Muscle layer of duodenum (tissue), 2 donors: ENCODE data around the gene ANKRD44.

ENCODE experiments used
- H3K27ac ChIP-seq: one replicate; pipeline ENCODE4 v1.7.0; 2013; ENCODE audit warnings: mild to moderate bottlenecking, low read length
- H3K27me3 ChIP-seq: one replicate; pipeline ENCODE4 v1.7.0; 2013; ENCODE audit warnings: low read depth, mild to moderate bottlenecking, control low read depth, low read length
- H3K36me3 ChIP-seq, 2 donors: one replicate each; pipeline ENCODE4 v1.7.0; 2013; ENCODE audit warnings: low read length in 2 of 2, control low read depth in 1 of 2, mild to moderate bottlenecking in 1 of 2; ENCODE audit not compliant: insufficient read depth in 2 of 2, control insufficient read depth in 1 of 2
- H3K4me1 ChIP-seq, 2 donors: one replicate each; pipeline ENCODE4 v1.7.0; 2013; ENCODE audit warnings: low read length in 2 of 2, mild to moderate bottlenecking in 2 of 2, control low read depth in 1 of 2, moderate library complexity in 1 of 2; ENCODE audit not compliant: insufficient read depth in 2 of 2, control insufficient read depth in 1 of 2
- H3K4me3 ChIP-seq, 2 donors: one replicate each; pipeline ENCODE4 v1.7.0; 2013; ENCODE audit warnings: low read length in 2 of 2, low read depth in 1 of 2, mild to moderate bottlenecking in 1 of 2
- H3K9me3 ChIP-seq, 2 donors: one replicate each; pipeline ENCODE4 v1.7.0; 2013; ENCODE audit warnings: low read length in 2 of 2, control low read depth in 1 of 2, mild to moderate bottlenecking in 1 of 2; ENCODE audit not compliant: control insufficient read depth in 1 of 2
- donor health status: healthy.

ANKRD44 gene

DNA sequence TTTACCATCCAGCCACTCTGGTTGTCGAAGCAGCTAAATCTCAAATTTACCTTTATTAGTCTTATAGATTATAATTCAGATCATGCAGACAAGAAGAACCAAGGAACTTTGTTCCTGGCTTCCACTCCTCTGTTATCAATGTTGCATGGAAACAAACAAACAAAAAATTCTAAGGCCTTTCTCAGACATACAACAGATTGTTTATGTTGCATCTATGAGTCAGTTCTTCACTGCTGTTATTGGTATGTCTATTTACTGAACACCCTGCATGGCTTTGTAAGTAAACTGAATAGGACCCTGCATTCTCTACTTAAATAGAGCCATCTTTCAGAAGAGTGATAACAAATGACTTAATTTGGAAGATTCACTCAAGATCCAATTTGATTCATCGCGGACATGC, 1.6 kb upstream of the ANKRD44 start:
- Histone ChIP-seq H3K9me3 (no peaks in the 10 kb centered on the region), H3K36me3 (no peaks in the 10 kb centered on the region), H3K4me1 (peaks cover 0 to 19% of the 10 kb centered on the region in 2 donors), H3K27me3 (no peaks in the 10 kb centered on the region), H3K4me3 (no peak overlapping the region), H3K27ac (no peak overlapping the region)

DNA sequence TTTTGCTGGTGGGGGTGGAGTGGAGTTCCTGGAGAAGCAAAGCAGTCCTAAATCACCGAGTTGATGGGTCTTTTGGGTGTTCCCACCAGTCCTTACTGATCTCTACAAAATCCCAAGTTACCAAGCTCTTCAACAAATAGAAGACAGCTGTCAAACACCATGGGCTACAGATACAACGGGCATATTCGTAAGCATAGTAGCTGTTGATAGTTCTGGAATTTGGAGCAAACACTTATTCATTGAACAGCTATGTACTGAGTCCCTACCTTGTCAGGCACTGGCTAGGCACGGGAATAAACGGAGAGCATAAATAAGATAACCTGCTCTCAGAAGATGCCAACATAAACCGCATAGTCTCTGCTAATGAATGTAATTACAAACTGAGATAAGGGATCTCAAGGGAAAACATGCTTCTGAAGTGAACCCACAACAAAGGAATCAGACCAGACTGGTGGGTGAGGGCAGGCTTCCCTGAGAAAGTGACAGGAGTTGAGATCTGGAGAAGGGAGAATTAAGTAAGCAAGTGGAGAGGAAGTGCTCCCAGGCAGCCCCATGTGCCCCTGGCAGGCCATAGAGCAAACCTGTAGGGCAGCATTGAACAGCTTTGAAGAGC, 947 bp upstream of the ANKRD44 start:
- Histone ChIP-seq H3K27me3 (no peaks in the 10 kb centered on the region), H3K4me3 (peak overlapping the region; percentile 34 to 63), H3K9me3 (no peaks in the 10 kb centered on the region), H3K27ac (no peak overlapping the region), H3K4me1 (peaks cover 4 to 21% of the 10 kb centered on the region in 2 donors), H3K36me3 (no peaks in the 10 kb centered on the region)

DNA sequence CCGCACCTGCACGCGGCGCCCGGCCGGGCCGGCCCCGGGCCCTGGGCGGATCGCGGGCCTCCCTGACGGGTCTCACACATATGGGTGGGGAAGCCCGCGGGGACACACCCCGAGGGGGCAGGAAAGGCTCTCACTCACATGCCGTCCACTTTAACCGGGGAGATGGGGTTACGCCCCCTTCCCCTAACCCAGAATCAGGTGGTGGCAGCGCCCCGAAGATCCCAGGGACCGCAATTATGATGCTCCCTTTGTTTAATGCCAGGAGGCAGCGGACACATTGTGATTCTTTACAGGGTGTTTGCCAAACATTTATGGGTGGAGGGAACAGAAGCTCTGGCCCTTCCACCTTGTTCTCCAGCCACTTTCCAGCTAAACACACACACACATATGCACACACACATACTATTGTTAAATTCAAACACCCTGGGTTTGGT, 424 bp upstream of the ANKRD44 start:
- H3K27me3 ChIP-seq = no peaks in the 10 kb centered on the region
- H3K27ac ChIP-seq = no peak overlapping the region
- peak overlapping the region; percentile 34 to 63 for H3K4me3 ChIP-seq
- H3K36me3 ChIP-seq = no peaks in the 10 kb centered on the region
- H3K4me1 ChIP-seq = peaks cover 6 to 26% of the 10 kb centered on the region in 2 donors
- H3K9me3 ChIP-seq = no peaks in the 10 kb centered on the region

DNA sequence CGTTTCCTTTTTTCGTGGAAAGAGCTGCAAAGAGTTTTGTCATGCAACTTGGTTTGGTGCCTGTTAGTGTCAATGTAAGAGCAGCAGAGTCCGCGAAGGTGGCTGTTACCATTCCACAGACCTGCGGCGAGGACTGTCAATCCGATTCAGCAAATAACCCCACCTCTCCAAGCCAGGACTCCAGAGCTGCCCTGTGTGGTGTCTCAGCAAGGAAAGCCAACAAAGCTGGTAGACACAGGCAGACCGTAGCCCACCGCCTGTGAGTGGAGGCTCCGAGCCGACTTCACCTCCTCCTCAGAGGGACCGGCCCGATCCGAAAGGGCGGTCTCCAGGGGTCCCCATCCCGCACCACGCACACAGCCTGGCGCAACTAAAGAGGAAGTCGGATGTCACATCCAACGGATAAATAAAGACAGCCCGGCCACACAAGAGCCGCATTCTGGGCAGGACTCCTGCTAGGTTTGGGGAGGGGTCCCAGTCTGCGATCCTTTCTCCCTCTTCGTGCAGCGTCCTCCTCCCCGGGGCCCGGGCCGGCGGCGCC, 819 bp downstream of the ANKRD44 start:
- peaks cover 6 to 27% of the 10 kb centered on the region in 2 donors for H3K4me1 ChIP-seq
- no peaks in the 10 kb centered on the region for H3K27me3 ChIP-seq

DNA sequence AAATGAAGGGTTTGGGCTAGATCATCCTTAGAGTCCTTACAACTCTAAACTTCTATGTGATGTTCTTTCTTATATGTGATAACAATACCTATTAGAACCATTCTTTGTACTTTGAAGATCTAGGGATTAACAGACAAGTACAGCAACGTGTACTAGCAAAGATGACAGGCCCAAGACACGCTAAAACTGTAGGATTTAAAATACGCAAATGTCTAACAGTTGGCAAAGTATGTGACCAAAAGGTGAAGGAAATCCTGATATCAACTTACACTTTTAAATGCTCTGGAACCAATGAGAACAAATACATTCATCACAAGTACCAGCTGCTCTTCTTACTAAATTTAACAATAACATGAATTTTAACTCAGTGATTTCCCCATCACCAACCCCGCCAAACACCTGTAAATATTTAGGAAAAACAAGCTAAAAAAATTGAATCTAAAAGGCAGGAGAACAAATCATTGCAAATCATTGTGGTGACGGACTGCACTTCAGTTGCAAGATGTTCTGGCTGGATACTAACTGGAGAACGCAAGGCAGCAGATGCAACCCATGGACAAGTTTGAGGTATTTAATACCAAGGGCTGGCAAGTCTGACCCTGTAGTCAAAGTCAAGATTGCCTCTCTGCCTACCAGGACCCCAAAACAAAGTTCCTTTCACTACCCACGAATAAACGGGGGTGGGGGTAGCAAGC, 1.4 kb downstream of the ANKRD44 start:
- Histone ChIP-seq H3K9me3 (no peaks in the 10 kb centered on the region), H3K27me3 (no peaks in the 10 kb centered on the region), H3K36me3 (no peaks in the 10 kb centered on the region), H3K4me3 (peak overlapping the region; percentile 65 to 76), H3K27ac (peak overlapping the region; percentile 52), H3K4me1 (peaks cover 6 to 27% of the 10 kb centered on the region in 2 donors)

More for the DNA sequence above, 819 bp downstream of the ANKRD44 start:
- Histone ChIP-seq H3K36me3 (no peaks in the 10 kb centered on the region), H3K4me3 (peak overlapping the region; percentile 65 to 76), H3K27ac (peak overlapping the region; percentile 52), H3K9me3 (no peaks in the 10 kb centered on the region)

DNA sequence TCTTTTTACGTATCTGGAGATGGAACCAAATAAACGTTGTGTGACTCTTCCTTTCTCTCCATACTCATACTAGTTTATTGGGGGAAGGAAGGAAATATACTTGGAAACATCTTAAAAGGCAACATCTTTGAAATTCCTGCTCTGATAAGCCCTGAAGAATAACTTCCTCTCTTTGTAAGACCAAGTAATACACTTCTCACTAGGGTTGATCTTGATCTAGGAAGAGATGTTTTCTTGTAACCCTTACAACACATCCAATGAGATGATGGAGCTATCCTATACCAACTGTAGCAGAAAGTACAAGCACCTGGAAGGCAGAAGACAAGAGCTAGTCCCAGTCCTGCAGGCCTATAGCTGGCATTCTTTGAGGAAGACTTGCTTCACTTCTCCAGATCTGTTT, 2.0 kb downstream of the ANKRD44 start:
- H3K9me3 ChIP-seq = no peaks in the 10 kb centered on the region
- no peaks in the 10 kb centered on the region for H3K36me3 ChIP-seq
- peaks cover 6 to 27% of the 10 kb centered on the region in 2 donors for H3K4me1 ChIP-seq
- peak overlapping the region in 1 of 2 donors; percentile 65 for H3K4me3 ChIP-seq
- no peak overlapping the region for H3K27ac ChIP-seq
- no peaks in the 10 kb centered on the region for H3K27me3 ChIP-seq

DNA sequence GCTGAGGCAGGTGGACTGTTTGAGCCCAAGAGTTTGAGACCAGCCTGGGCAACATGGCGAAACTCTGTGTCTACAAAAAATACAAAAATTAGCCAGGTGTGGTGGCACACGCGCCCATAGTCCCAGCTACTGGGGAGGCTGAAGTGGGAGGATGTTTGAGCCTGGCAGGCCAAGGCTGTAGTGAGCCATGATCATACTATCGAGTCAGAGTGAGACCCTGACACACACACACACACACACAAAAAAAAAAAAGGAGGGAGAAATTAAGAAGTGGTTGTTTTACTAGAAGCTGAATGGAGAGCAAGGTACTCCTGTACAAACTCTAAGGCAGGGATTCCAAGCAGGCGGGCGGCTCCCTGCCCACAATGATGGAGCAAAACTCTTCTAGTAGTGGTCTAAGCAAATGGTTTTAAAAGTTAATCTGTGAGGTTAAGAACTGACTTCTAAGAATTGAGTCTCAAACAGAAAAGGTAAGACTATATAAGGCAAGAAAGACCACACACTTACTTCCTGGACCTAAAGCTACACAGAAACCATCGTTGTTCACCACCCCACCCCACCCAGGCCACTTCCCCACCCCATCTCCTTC, 2.6 kb downstream of the ANKRD44 start:
- no peaks in the 10 kb centered on the region for H3K36me3 ChIP-seq
- H3K27ac ChIP-seq = peak overlapping the region; percentile 48

DNA sequence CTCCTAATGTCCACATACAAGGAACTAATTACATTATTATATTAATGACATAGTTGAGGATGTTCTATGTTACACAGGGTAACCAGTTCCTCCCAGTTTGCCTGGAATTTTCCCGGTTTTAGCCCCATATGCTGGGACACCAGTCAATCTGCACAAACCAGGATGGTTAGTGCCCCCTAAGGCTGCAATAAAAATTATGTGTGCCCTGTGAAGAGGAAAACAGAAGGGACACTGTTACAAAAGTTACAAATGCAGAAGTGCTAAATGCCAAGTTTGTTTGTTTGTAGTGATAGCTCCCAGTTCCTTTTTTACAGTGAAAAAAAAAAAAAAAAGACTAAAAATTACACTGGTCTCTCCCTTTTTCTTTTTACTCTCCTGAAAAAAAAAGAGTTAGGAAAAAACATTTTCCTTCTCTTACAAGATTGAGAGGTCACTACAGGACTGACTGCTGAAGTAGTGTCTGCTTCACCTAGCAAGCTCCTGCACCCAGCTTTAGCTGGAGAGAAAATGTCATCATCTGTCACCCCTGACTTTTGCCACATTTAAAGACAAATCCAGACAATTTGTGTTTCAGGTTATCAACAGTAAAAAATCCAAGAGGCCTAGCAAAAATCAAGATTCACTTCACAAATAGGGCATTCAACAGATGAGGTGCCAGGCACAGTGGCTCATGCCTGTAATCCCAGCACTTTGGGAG, 3.2 kb downstream of the ANKRD44 start:
- H3K27ac ChIP-seq = peak overlapping the region; percentile 26
- H3K36me3 ChIP-seq = no peaks in the 10 kb centered on the region
- H3K9me3 ChIP-seq = no peaks in the 10 kb centered on the region
- no peaks in the 10 kb centered on the region for H3K27me3 ChIP-seq
- H3K4me1 ChIP-seq = peaks cover 6 to 27% of the 10 kb centered on the region in 2 donors
- no peak overlapping the region for H3K4me3 ChIP-seq

More for the DNA sequence above, 2.6 kb downstream of the ANKRD44 start:
- Histone ChIP-seq H3K27me3 (no peaks in the 10 kb centered on the region), H3K4me3 (peak overlapping the region in 1 of 2 donors; percentile 65), H3K9me3 (no peaks in the 10 kb centered on the region), H3K4me1 (peaks cover 6 to 27% of the 10 kb centered on the region in 2 donors)

DNA sequence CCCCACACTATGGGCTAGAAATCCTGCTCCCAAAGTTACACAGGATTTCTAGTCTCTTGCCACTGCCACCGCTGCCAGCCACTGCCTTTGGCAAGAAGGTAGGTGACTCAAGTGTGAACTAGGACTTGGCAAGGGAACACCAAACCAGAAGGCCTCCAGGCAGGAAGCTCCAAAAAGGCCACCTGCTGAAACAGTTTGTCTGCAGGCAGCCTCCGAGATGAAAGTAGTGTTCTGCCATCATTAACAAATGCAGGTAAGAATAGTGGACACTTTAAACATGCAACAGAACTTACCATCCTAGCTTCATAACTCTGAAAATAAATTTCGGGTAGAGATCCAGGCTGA, 3.9 kb downstream of the ANKRD44 start:
- Histone ChIP-seq H3K27ac (peak overlapping the region; percentile 26), H3K4me1 (peaks cover 6 to 26% of the 10 kb centered on the region in 2 donors), H3K4me3 (no peak overlapping the region)

DNA sequence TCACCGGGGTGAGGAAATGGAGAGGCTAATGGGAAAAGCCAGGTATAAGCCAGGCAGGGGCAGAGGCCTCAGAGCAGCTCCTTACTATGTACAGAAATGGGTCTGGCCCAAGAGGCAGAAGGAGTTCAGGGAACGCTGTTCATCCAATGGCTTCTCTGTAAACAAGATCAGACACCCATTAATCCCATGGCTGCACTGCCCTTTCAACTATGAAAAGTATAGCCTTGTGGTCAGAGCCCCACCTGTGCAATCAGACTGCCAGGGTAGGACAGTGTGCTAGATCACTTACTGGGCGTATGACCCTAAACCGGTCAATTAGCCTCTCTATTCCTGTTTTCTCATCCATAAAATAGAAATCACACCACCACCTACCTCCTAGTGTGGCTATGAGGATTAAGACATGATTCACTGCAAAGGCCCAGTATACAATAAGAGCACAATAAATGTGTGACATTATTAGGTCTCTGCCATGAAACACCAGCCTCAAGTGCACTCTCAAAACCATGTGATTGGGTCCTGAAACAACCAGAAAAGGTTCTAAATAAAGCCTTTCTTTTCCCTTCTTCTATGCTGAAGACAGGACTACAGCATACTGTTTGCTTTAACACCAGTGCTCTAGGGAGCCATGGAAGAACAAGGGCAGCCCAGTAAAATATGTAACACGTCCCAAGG, 4.4 kb downstream of the ANKRD44 start:
- Histone ChIP-seq H3K4me3 (no peak overlapping the region), H3K4me1 (peaks cover 6 to 21% of the 10 kb centered on the region in 2 donors), H3K27ac (peak overlapping the region; percentile 26), H3K27me3 (no peaks in the 10 kb centered on the region), H3K9me3 (no peaks in the 10 kb centered on the region), H3K36me3 (no peaks in the 10 kb centered on the region)

More for the DNA sequence above, 3.9 kb downstream of the ANKRD44 start:
- Histone ChIP-seq H3K36me3 (no peaks in the 10 kb centered on the region), H3K9me3 (no peaks in the 10 kb centered on the region), H3K27me3 (no peaks in the 10 kb centered on the region)
